Lung (tissue), 12 donors: ENCODE data around the gene SEL1L3. TPM values are rescaled to one million over a fixed set of nuclear protein-coding genes. Genes with fewer than 3 reads are reported as not detected.

Source experiments
- ATAC-seq: fragments of 200-7000 bp; cut with Tn5 transposase; one replicate; pipeline ENCODE4 v1.9.1; 2020; ENCODE audit warnings: moderate number of reproducible peaks; ENCODE audit not compliant: insufficient read depth, low FRiP score
- DNase-seq, 3 donors: peaks; one replicate each; pipeline ENCODE4 v3.0.0-alpha.2; 2013 to 2017
- H3K27ac ChIP-seq, 2 donors: one replicate each; pipeline ENCODE4 v1.5.1; 2013; ENCODE audit warnings: mild to moderate bottlenecking in 2 of 2, moderate library complexity in 2 of 2, control low read depth in 1 of 2, inconsistent platforms in 1 of 2, low read depth in 1 of 2, low read length in 1 of 2
- H3K27me3 ChIP-seq, 3 donors: one replicate each; pipeline ENCODE4 v1.5.1; 2013; ENCODE audit warnings: low read length in 2 of 3; ENCODE audit not compliant: control insufficient read depth in 3 of 3, insufficient read depth in 3 of 3
- H3K36me3 ChIP-seq, 4 donors: one replicate each; pipeline ENCODE4 v1.5.1; 2013; ENCODE audit warnings: low read length in 4 of 4, mild to moderate bottlenecking in 1 of 4, moderate library complexity in 1 of 4; ENCODE audit not compliant: control insufficient read depth in 4 of 4, insufficient read depth in 4 of 4
- H3K4me1 ChIP-seq, 5 donors: one replicate each; pipeline ENCODE4 v1.5.1; 2013; ENCODE audit warnings: low read length in 5 of 5, mild to moderate bottlenecking in 2 of 5, moderate library complexity in 1 of 5; ENCODE audit not compliant: control insufficient read depth in 5 of 5, insufficient read depth in 5 of 5
- H3K4me3 ChIP-seq: one replicate; pipeline ENCODE4 v1.5.1; 2013; ENCODE audit warnings: mild to moderate bottlenecking, control low read depth, moderate library complexity
- H3K9ac ChIP-seq, 2 donors: one replicate each; pipeline ENCODE4 v1.5.1; 2013; ENCODE audit warnings: low read length in 2 of 2, control low read depth in 1 of 2; ENCODE audit not compliant: insufficient read depth in 1 of 2
- H3K9me3 ChIP-seq, 4 donors: one replicate each; pipeline ENCODE4 v1.5.1; 2013; ENCODE audit warnings: low read length in 3 of 4, mild to moderate bottlenecking in 1 of 4, moderate library complexity in 1 of 4; ENCODE audit not compliant: control insufficient read depth in 4 of 4, insufficient read depth in 3 of 4
- CTCF ChIP-seq: IDR thresholded peaks from 2 replicates; pipeline ENCODE4 v1.5.1; 2012; ENCODE audit warnings: mild to moderate bottlenecking; ENCODE audit errors: control extremely low read depth, extremely low read depth
- WGBS, 2 donors: extraction: QIAGEN DNeasy Blood & Tissue Kit; methylation state at CpG; one replicate each; pipeline ENCODE4 v1.1.7; 2013; 5-methylcytosine and 5-hydroxymethylcytosine counted together
- polyA plus RNA-seq, 2 donors: library from polyadenylated mRNA; stranded (reverse); fragments of 200-250 nt; gene quantifications; one replicate each; pipeline ENCODE4 v1.2.1, GENCODE V29; 2013
- total RNA-seq, 2 donors: library from RNA; depleted of rRNA in 1 of 2; stranded (reverse); fragments of >200 nt in 1 of 2; gene quantifications; one replicate each; pipeline ENCODE4 v1.2.1, GENCODE V29; 2014 to 2021
- donor health status: control.
- donor health status: control.
- donor health status: Bipolar disorder and iron deficiency.
- donor health status: healthy.
- donor health status: DM: yes; HTN: yes; CAD: no.

SEL1L3 gene
- total and polyA plus RNA-seq, 4 donors: 29.2 to 93.3 (median 57.1) TPM

GRCh38 chr4:25795566-25796454, 67.0 kb downstream of the SEL1L3 start:
- no peak overlapping the region for H3K27ac ChIP-seq
- ATAC-seq (no peak), DNase-seq (peak in 2 of 3 donors; percentile 32 to 37)
- no peak overlapping the region for H3K4me3 ChIP-seq
- peaks cover 0 to 11% (median 2%) of the 10 kb centered on the region in 5 donors for H3K4me1 ChIP-seq
- no peak for TF ChIP-seq CTCF
- peaks cover 0 to 2% (median 0%) of the 10 kb centered on the region in 4 donors for H3K9me3 ChIP-seq
- WGBS, 2 donors: 90 to 91% methylated on average over 12 of the region's 12 CpGs
- H3K9ac ChIP-seq: no peak overlapping the region
- peaks cover 0 to 24% (median 0%) of the 10 kb centered on the region in 4 donors for H3K36me3 ChIP-seq
- no peaks in the 10 kb centered on the region for H3K27me3 ChIP-seq

- TF ChIP-seq CTCF: no peak
- ATAC-seq: no peak
- Histone ChIP-seq H3K27ac (no peak overlapping the region), H3K4me1 (peaks cover 0 to 8% (median 2%) of the 10 kb centered on the region in 5 donors), H3K36me3 (peaks cover 0 to 22% (median 0%) of the 10 kb centered on the region in 4 donors), H3K27me3 (no peaks in the 10 kb centered on the region), H3K4me3 (no peak overlapping the region), H3K9ac (no peak overlapping the region), H3K9me3 (peaks cover 0 to 2% (median 0%) of the 10 kb centered on the region in 4 donors)
- WGBS, 2 donors: 98 to 99% methylated on average over 4 of the region's 4 CpGs
- no peak for DNase-seq
Observed at GRCh38 chr4:25795091-25795490, 67.7 kb downstream of the SEL1L3 start.

- Histone ChIP-seq H3K27ac (no peak overlapping the region), H3K27me3 (no peaks in the 10 kb centered on the region), H3K36me3 (peaks cover 0 to 14% (median 0%) of the 10 kb centered on the region in 4 donors), H3K4me1 (peaks cover 0 to 13% (median 2%) of the 10 kb centered on the region in 5 donors), H3K4me3 (no peak overlapping the region), H3K9me3 (no peaks in the 10 kb centered on the region), H3K9ac (no peak overlapping the region)
- 71 to 86% methylated on average over 4 of the region's 4 CpGs for WGBS, 2 donors
- TF ChIP-seq CTCF: no peak
- ATAC-seq: no peak
- DNase-seq: no peak
Observed at GRCh38 chr4:25792876-25793275, 69.9 kb downstream of the SEL1L3 start.
